ENCODE results near the gene TTLL3.
"Not testable (repeated sequence)": the region's sequence is repeated elsewhere in the genome, so short reads cannot be mapped to it uniquely, and the experiment has no call there.

Gene TTLL3, protein sequence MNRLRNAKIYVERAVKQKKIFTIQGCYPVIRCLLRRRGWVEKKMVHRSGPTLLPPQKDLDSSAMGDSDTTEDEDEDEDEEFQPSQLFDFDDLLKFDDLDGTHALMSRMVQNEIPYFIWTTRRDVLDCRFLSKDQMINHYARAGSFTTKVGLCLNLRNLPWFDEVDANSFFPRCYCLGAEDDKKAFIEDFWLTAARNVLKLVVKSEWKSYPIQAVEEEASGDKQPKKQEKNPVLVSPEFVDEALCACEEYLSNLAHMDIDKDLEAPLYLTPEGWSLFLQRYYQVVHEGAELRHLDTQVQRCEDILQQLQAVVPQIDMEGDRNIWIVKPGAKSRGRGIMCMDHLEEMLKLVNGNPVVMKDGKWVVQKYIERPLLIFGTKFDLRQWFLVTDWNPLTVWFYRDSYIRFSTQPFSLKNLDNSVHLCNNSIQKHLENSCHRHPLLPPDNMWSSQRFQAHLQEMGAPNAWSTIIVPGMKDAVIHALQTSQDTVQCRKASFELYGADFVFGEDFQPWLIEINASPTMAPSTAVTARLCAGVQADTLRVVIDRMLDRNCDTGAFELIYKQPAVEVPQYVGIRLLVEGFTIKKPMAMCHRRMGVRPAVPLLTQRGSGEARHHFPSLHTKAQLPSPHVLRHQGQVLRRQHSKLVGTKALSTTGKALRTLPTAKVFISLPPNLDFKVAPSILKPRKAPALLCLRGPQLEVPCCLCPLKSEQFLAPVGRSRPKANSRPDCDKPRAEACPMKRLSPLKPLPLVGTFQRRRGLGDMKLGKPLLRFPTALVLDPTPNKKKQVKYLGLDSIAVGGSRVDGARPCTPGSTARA

DNA sequence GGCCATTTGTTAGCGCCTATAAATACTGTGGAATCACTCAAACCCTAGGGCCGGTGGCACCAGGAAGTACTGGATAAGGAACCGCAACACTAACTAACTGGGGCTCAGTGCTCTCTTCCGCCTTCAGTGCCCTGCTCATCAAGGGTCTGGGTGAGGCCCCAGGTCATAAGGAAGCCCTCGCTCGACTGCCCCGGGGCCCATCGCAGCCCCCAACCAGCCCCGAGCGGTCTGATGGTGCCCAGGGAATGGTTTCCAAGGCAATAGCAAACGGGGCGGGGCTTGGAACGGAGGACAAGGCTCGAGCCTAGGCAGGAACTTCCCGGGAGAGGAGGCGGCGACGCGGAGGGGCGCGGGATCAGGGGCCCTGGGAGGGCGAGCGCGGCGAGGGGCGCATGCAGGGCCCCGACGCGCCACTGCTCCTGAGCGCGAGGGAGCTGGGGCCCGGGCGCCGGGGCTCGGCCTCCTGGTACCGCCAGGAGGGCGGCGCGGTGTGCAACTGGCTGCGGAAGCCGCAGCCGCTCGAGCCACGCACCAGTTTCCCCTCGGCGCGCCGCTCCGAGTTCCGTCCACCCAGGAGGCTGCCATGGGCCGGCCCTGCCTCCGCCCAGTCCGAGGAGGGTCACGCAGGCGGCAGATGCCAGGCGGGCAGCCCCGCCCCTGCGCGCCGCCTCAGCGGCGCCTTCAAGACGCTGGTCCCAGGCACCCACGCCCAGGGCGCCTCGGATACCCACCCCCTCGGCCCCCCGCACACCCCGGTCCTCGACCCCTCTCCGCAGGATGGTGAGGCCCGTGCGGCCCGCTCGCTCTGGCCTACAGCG is at the start of gene TTLL3:
TSS of gene TTLL3 (plus strand) at position 648 of the 818 bp plus-strand sequence. CDS start 400 bp downstream, outside the sequence.
- peak; percentile 44 for DNase-seq

DNA sequence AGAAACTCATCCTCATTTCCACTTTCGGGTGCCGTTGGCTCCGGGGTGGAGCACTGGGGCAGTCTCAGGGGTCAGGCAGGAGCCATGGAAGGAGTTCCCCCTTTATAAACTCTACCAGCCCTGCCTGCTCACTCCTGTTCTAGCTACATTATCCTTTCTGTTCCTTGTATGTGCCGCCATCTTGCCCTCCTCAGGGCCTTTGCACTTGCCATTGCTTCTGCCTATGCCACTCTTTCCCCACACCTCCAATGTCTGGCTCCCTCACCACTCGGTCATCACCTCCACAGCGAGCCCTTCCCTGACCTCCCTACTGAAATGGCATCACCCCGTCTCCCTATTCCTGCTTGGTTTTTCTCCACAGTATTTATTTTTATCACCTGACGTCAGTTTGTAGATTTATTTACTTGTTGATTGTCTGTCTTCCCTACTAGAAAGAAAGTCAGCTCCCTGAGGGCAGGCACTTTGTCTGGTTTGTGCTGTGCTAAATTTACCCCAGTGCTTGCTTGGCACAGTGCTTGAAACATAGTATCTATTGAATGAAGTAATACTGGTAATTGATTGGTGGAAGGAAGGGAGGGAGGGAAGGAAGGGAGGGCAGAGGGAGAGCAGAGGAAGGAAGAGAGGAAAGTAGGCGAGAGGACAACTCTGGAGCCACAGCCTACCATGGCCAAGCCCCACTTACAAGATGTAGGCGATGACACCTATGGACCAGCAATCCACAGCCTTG is 49.1 kb upstream of the TTLL3 start:
- no peak for DNase-seq

DNA sequence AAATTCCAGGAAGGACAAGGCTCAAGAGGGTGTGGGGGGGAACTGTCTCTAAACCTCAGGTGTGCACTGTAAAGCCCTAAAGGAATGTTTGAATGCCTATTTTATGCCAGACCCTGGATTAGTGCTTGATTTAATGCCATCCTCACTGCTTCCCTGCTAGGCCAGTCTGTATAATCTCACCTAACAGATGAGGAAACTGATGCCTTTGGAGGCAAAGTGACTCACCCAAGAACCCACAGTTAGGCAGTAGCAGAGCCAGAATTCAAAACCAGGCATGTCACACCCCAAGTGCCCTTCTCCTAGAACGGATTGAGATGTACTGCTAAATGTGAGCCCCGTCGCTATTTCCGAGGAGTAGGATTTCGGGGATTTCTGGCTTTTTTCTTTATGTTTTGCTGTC is 48.1 kb upstream of the TTLL3 start:
- no peak for DNase-seq

DNA sequence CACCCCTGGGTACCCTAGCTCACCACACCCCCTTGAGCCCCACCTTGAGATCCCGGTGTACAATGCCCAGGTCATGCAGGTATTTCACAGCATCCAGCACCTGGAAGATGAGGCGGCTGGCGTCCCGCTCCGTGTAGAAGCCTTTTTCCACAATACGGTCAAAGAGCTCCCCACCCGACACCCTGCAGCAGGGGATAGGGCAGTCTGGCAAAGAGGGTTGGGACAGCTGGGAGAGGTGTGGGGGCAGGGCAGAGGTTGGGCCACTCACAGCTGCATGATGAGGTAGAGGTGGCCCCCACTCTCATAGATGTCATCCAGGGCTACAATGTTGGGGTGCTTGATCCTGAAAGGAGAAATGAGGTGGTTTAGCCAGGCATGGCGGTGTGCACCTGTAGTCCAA is 47.2 kb upstream of the TTLL3 start:
- no peak for DNase-seq

DNA sequence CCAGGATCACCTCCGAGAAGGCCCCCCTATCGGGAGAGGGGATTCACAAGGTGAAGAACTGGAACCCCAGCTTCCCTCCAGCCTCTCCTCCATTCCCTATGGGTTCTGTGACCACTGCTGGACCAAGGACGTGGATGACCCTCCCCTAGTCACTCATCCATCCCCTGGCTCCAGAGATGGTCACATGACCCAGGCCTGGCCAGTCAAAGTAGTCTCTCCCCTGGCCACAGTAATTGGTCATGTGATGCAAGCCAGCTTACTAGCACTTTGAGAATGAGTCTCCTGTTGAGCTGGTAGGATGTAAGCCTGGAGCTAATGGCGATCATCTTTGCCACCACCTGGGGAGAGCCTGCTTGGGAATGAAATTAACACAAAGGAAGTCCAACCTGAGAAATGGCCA is 44.2 kb upstream of the TTLL3 start:
- no peak for DNase-seq

DNA sequence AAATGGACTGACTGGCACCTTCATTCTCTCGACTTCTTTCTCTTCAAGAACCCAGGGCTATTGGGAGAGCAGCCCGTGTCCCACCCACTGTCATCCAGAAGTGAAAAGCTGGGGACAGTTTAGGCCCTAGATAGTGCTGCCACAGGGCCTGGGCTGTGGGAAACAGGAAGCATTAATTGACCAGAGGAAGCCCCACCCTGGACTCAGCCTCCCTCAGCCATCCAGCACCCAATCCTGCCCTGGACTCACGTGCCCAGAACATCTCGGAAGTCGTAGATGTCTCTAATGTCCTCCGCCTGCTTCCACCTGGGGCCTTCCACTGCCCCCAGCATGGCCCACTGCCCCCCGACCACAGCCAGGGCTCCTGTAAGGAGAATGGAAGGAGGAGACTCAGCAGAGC is 42.6 kb upstream of the TTLL3 start:
- no peak for DNase-seq

DNA sequence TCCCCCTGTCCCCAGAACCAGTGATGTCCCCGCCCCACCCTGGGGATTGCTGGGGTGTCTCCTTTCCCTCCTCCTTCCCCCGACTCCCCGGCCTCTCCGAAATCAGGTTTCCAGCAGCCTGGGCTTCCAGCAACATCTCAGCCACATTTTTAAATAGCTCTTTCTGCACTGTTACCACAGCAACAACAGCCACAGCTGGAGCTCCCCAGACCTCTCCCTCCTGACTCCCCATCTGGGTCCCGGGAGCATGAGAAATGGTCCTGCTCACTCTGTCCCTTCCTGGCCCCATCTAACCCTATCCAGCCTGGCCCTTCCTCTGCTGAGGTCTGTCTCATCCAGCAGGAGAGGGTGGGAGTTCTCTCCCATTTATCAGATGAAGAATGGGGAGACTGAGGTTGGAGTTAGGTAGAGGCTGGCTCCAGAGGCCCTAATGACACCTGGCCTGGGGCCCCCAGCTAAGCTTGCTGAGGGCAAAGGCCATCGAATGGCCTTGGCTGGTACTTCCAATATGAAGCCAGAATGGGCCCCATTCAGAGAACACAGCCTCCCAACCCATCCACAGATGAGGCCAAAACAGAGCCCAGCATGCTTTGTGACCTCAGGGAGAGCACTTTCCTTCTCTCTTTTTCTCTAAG is 41.8 kb upstream of the TTLL3 start:
- no peak for DNase-seq

DNA sequence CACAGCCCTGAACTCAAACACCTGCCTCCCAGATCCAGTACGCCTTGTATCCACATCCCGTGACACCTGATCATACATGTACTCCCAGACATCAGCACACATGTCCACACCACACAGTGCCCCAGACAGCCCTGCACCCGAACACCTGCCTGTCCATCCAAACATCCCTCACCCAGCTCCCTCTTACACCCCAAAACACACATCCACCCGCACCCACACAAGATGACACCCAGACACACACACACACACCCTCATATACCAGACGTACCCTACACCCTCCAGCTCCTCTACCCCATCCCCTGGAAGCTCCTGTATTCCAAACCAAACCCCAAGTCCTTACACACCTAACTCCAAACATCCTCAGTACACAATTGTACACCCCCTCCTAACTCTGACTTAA is 41.0 kb upstream of the TTLL3 start:
- no peak for DNase-seq

DNA sequence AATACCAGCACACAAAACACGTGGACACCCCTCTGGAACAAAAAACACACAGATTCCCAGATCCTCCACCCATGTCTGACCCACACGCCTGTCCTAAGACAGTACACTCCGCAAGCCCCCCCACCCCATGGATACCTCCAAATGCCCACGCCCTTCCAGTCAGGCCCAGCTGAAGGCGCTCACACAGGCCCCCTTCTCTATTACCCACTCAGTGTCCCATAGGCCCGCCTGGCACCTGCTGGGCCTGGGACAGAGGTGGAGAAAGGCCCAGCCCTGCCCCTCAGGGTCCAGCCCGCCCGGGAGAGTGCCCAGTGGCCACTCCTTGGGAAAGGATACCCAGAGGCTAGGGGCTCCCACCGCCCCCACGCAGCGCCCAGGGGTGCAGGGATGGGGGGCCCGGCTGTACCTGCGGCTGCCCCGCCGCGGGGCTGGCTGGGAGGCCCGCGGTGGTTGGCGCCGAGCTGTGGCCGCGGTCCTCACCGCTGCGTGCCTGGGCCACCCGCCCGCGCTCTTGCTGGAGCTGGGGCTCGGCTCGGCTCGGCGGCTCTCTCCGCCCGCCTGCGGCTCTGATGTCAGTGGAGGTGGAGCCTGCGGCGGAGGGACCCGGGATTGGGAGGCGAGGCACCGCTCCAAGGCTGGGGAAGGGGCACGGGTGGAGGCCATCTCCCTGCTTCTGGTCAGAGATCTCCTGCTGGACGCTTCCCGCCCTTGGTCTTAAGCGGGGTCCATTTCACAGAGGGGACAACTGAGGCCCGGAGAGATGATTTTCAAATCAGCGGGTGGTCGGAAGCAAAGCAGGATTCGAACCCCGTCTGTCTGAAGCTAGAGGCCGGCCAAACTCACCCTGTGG is 40.4 kb upstream of the TTLL3 start, which contains the start of gene CAMK1:
TSS of gene CAMK1 (minus strand) at position 522 of the 850 bp plus-strand sequence. CDS start 2,198 bp downstream, outside the sequence.
- DNase-seq, result peak; percentile 71

DNA sequence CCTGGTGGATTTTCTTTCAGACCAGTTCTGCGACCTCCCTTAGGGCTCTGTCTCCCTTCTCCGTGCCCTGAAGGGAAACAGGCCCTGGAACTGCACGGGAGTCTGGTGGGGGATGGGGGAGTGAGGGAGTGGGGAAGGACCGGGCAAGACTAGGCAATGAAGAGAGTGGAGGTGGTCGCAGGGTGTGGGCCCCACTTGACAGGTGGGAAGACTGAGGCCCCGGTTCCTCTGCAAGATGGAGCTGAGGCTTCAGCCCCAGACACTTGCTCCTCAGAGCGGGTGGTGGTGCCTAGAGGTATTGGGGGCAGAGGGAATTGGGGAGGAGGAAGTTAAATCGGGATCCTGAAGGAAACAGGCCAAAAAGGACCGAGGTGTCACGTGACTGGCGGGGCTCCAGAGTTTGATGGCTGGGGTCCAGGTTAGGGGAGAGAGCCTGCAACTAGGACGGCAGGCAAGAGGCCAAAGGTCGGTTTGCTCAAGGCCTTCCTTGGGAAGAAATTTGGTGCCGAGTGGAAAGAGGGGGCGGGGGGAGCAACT is 39.7 kb upstream of the TTLL3 start:
- DNase-seq, result no peak

DNA sequence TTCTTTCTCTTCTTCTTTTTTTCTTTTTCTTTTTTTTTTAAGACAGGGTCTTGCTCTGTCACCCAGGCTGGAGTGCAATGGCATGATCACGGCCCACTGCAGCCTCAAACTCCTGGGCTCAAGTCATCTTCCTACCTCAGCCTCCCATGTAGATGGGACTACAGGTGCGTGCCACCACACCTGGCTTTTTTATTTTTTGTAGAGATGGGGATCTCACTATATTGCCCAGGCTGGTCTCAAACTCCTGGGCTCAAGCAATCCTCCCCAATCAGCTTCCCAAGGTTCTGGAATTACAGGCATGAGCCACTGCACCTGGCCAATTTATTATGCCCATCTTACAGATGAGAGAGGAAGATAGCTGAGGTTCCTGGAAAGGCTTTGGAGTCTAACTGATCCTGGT is 39.1 kb upstream of the TTLL3 start:
- DNase-seq, result not testable (repeated sequence)

DNA sequence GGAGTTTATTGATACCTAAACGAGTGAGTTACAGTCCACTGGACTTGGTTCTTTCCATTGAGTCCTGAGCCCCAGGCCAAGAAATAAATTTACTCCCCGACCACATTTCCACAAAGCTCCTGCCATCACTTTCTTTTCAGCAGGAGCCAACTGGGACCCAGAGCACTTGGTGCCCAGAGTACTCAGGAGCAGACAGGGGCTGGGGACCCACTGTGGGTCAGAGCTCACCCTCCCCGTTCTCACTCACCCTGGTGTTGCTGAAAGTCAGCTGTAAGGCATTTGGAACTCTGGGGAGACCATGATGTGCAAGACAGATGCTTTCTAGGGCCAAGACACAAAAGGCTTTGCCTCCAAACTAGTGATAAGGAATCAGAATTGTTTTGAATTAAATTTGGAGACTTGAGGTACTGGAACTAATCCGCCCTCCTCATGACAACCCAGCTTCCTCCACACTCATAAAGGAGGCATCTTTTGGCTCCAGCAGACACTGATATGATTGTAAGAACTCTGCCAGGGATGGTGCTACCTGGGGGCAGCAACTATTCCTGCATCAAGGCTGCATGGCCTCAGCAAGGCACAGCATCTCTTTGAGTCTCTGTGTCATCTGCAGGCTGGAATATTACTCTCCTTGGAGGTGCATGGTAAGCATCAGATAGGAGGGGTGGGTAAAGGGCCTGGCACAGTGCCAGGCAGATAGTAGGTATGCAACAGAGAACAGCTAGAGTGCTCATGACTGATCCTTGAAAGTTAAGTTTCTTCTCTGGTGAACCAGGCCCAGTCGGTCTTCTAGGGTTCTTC is 33.0 kb upstream of the TTLL3 start:
- DNase-seq, result no peak

DNA sequence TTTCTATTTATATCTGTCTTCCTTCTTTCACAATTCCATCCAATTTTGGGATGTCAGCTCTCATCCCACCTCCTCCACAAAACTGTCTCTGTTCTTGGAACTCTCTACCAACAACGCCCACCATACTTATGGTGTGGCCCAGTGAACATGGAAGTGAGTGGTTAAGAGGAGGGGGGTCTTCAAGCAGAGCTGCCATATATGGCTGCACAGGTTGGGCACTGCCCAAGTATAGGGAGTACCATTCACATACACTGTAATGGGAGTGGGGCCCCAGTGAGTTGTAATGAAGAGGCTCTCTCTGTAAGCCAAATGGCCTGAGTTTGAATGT is 32.4 kb upstream of the TTLL3 start:
- no peak for DNase-seq

DNA sequence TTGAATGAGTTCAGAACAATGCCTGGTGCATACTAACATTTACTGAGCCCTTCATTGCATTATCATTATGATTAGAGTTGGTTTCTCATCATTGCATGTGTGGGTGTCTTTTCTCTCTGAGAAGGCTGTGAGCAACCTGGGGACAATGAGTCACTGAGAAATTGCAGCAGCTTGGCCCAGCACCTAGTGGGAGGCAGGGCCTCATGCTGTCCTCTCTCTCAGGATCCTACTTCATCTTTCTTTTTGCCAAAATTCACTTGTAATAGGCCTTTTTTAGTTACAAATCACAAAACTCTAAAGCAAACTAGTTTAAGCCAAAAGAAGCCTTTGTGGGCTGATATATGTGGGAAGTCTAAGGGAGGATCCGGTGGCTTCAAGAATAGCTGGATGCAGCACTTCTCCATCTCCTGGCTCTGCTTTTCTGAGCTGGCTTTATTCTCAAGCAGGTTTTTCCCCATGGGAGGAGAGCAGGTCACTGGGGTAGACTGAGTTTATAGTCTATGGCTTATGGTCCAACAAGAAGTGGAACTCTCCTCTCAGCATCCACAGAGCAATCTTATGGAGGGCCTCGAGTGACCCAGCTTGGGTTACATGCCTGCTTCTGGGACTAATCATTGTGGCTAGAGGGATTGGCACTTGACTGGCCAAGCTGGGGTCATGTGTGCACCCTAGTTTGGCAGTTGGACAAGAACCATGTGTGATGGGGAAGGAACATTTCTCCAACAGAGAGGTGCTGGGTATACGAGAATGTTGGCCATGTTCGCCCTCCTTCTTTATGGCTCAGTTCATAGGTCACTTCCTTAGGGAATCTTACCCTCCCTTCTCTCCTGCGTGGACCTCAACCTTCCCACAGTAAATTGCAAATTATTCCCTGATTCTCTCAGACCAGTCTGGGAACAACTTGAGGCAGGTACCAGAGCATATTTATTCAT is 31.7 kb upstream of the TTLL3 start:
- DNase-seq, result peak; percentile 80

DNA sequence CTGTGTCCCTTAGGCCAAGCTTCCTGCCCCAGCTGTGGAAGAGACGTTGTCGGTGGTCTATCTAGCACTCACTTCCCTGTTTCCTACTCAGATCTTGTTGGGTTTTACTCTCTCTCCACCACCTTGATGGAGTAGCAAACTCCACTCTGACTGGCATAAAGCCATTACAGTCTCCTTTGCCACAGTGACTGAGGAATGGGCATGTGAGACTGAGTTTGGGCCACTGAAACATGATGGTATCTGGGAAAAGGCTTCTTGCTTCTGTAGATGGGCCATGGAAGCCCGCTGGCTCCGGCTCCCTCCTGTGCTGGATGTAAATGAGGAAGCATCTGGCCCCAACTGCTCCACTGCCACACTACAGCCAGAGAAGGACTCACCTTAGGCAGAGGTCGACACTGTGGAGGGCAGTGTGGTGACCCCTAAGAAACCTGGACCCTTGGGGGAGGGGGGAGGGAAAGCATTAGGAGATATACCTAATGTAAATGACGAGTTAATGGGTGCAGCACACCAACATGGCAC is 30.9 kb upstream of the TTLL3 start:
- DNase-seq, result no peak

DNA sequence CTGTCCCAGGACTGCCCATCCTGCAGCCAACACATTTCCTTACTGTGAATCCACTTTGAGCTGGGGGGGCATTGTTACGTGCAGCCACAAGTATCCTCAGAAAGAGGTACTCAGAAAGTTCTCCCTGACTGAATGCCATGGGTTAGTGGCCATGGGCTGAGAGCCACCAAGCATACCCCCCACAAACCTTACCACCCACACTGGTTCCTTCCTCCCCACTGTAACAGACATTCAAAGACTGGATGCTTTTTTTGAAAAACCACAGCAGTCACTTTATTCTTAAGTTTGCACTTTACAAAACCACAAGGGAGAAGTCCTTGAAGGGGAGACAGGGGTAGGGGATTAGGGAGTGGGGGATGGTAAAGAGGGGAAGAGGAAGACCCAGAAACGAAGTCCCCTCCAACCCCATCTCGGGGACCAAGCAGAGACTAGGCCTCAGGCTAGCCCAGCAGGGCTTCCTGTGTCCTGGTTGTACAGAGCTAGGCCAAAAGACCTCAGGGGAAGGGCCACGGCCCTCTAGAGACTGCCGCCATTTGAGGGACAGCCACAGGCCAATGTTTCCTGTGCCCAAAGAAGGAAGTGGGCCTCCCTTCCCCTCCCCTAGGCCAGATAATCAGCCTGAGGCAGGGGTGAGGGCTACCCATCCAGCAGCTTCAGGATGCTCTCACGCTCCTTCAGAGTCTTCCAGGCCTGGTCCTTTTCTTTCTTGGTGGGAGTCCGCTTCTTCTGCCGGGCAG is 30.2 kb upstream of the TTLL3 start:
- DNase-seq, result peak; percentile 57

DNA sequence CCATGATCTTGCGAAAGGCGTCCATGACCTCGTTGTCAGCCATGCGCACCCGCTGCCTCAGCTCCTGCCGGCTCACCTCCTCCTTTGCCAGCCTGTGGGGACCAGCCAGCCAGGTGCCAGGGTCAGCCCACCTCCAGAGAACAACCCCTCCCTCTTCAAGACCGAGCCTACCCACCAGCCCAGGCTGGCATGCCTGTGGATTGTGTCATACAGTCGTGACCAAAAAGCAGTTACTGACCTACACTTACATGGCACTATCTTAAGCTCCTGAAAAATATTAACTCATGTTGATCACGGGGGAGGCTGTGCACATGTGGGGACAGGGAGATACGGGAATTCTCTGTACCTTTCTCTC is 29.6 kb upstream of the TTLL3 start:
- DNase-seq, result no peak

DNA sequence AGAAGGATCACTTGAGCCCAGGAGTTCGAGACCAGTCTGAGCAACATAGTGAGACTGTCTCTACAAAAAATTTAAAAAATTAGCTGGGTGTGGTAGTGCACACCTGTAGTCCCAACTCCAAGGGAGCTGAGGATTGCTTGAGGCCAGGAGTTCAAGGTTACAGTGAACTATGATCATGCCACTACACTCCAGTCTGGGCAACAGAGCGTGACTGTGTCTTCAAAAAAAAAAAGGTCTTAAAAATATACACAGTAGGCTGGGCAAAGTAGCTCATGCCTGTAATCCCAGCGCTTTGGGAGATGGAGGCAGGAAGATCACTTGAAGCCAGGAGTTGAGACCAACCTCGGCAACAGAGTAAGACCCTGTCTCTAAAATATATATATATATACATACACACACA is 29.2 kb upstream of the TTLL3 start:
- DNase-seq, result no peak

Measured in activated CD4-positive, alpha-beta T cell treated with anti-CD3 and anti-CD28 coated beads, Interleukin-2, amount 50 U/mL, for 16 hours (primary cell).